Measurements from ENCODE around the gene FHL3.

The FHL3 gene

DNA sequence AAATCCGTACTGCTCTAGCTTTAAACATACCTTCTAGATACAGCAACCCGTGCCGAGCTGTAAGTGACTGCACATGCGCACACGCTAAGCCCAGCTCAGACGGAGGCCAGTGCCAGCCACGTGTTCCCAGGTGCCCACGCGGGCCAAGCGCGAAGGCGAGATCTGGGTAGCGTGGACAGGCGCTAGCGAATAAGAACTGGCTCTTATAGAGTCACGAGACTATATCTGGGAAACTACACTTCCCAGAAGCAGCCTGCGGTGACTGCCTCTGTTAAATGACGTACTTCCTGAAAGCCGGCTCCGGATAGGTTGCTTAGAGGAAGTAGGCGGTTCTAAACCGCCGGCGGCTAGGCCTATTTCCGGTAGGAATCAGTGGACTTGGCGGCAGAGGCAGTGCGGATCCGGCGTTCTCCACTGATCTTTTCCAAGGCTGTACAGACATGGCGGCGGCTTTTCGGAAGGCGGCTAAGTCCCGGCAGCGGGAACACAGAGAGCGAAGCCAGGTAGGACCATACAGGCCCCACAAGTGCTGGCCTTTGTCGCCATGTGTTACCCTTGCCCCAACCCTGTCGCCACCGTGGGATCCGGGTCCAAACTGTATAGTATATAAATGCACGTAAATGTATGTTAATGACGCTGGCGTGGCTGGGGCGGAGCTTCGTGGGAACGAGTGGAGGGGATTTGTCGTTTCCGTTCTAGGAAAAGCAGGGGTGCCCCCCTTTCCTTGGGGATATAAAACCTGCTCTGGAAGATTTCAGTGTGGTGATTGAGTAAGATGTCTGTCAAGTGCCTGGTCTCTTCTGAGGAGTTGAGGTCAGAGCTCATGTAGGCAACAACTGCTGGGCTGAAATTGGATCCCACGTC lies 7.3 kb upstream of the FHL3 start, which contains the start of gene UTP11:
Gene UTP11, plus strand, starts transcription at position 372 of the 864 bp plus-strand sequence. Its CDS starts 69 bp downstream, at position 441.
- DNase-seq = peak; percentile 97

DNA sequence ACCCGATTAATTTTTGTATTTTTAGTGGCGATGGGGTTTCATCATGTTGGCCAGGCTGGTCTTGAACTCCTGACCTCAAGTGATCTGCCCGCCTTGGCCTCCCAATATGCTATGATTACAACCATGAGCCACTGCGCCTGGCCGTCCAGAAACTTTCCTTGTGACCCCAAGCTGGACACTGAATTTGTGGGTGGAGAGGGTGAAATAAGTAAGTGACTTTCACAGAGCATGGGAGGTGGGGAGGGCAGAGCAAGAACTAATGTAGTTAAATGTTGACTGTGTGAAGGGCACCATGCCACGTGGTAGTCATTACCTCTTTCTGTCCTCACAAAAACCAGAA lies 4.5 kb upstream of the FHL3 start:
- no peak for DNase-seq

DNA sequence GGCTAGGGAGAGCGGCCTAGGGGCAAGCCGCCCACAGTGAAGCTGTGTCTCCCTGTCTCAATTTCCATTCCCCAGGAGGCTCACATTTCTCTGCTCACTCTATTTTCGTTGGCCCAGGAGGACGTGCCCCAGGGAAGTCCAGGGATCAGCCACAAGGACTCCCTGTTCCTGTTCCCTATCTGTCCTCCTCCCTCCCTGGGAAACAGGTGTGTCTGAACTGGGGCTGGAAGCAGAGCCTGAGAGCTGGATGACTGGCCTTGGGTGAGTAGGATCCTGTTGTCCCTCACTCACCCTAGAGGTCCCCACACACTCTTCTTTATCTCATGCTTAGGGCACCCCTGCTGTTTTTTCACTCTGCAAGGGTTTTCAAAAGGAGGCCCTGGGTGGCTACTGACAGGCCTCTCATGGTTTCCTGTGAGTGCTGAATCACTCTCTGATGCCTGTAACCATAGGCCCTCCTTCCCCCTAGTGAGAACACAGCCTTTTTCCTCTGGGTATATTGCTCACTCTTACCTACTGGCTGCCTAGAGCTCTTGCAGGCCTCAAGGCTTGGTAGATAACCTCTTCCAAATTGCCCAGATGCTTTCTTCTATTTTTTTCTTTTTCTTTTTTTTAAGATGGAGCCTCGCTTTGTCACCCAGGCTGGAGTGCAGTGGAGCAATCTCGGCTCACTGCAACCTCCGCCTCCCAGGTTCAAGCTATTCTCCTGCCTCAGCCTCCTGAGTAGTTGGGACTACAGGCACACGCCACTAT lies 4.0 kb upstream of the FHL3 start:
- DNase-seq = no peak

DNA sequence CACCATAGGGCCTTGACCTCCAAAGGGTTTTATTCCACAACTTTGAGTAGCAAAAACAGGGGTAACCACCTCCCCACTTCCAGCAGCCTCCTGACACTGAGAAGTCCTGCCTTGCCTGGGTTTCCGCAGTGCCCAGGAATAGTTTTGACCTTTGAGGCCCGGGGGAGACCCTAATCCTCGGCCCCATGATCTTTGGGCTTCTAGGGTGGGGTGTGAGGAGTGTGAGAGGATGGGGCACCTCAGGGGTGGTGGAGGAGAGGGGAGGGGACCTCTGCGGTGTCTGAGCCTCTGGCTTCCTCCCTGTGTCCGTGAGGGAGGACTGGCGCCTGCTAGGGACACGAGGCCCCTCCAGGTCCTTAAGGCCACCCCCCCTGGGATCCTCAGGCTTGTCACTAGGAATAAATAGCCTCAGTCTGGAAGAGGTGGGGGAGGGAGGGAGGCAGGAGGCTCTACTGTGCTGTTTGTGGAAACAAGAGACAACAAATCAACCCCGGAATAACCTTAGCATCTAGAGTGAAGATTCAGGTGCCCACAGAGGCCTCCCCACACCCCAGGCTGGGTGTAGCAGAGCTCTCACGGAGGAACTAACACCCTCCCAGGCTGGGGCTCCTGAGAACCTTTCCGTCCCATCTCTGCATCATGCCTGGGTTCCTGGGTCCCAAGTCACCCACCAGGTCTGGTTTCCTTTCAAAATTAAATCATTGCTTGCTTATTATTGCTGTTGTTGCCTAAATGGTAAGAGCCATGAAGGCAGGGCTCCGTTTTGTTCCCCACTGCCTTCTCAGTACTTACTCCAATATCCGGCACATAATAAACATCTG lies 904 bp upstream of the FHL3 start:
- no peak for DNase-seq

DNA sequence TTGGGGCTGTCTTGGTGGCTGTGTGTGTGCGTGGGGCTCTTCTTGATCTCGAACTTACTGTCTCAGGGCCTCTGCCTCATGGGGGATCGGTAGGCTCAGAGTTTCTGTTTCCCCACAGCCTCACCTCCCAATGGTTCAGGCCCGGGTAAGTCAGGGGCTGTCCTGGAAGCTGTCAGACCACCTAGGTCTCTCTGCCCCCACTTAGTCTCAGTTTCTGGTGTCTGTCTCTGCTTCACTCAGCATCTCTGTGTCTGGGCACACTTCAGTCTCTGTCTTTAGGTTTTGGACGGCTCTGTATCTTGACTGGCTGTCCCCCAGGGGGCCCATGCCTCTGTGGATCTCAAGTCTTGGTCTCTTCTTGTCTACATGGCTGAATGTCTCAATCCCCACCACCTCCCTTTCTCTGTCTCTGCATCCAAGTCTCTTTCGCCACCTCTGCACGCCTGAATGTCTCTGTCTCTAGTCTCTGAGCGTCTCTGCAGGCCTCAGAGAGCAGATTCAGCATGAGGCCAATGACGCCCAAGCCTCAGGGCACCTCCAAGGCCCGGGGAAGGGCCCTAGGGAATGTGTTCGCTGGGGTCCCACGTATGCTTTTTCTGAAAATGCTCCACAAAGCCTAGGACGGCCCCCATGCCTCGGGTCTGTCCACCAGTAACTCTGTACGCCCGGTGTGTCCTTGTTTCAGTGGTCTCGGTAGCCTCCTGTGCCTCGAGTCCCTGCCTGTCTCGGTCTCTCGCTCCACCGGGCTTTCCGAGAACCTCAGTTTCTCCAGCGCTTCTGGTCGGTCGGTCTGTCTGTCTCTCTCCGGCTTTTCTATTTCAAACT lies 818 bp downstream of the FHL3 start:
- DNase-seq = no peak

DNA sequence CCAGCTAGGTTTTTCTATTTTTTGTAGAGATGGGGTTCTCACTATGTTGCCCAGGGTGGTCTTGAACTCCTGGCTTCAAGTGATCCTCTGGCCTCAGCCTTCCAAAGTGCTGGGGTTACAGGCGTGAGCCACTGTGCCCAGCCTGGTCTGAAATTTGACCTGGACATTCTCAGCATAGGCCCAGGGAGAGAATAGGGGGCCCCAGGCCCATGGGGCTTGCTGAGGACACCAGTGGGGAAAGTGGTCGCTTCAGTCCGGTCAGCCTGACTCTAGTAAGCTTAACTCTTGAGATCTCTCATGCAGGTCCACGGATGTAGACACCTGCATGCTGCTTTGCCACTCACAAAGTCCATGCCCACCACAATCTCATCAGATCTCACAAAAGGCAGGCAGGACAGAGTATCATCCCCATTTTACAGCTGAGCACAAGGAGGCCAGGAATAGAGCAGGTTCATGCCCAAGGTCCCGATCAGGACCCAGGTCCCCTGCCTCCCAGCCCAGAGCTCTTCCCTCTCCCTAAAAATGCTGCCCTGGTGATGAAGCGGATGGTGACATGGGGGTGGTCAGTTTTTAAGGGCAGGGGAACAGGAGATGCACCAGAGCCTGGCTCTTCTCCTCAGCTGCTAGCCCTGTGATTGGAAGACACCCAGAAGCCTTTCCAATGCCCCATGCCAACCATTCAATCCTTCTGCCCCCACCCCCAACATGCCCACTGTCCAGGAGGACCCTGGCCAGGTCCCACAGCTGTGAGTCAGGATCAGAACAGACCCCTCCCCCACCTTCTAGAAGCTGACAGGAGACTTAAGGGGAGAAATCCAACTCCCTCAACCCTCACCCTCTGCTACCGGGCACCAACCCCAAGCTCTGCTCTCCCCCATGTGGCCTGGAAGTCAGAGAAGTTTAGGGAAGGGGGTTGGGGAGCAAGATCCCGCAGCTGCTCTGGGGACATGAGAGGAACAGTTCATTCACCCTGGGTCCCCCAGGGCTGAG lies 1.8 kb downstream of the FHL3 start:
- no peak for DNase-seq

DNA sequence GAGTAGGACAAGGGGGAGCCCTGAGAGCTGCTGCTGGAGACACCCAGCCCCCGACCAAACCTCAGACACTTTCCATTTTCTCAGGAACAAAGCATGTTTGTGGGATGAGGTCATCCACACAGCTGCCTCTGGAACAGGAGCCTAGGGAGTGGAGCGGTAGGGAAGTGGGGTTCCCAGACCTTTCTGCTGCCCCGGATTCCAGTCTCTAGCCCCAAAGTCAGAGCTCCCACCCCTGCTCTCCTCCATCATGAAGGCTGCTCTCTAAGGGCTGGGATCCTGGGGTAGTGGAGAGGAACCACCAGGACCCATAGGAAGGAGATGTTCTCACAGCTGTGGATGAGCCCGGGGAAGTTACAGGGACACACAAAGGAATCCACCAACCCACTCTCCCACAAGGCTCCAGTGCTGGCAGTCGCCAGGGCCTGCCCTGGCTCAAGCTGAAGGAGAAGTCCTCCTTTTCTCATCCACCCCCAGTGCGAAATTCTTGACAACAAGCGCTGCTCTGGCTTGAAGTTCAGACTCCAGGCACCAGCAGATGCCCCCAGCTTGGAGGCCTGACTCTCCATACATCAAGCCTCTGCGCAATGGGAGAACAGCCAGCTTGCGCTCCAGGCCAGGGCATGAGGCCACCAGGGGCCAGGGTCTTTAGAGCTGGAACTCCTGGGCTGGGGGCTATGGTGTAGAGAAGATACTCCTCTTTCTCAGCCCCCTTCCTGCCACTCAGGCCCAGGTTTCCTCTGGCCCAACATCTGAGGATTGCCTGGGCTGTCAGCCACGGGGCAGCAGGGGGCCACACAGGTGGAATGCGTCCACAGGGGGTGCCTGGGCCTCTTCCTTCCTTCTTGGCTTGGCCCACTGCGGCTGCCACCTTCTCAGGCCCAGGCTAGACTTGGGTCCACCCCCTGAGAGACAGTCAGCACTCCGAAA lies 4.5 kb downstream of the FHL3 start:
- DNase-seq = no peak

DNA sequence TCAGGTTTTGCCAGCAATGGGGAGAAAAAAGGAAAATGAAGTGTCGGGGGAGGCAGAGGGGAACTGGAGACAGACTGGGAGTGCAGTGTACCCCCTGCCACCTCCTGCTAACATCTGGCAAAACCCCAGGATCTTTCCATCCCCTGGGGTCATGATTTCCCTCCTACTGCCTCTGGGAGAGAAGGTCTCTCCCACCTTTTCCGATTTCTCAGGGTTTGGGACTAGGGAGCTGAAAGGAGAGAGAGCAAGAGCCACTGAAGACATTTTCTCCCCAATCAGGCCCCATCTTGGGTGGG lies 5.1 kb downstream of the FHL3 start:
- no peak for DNase-seq

DNA sequence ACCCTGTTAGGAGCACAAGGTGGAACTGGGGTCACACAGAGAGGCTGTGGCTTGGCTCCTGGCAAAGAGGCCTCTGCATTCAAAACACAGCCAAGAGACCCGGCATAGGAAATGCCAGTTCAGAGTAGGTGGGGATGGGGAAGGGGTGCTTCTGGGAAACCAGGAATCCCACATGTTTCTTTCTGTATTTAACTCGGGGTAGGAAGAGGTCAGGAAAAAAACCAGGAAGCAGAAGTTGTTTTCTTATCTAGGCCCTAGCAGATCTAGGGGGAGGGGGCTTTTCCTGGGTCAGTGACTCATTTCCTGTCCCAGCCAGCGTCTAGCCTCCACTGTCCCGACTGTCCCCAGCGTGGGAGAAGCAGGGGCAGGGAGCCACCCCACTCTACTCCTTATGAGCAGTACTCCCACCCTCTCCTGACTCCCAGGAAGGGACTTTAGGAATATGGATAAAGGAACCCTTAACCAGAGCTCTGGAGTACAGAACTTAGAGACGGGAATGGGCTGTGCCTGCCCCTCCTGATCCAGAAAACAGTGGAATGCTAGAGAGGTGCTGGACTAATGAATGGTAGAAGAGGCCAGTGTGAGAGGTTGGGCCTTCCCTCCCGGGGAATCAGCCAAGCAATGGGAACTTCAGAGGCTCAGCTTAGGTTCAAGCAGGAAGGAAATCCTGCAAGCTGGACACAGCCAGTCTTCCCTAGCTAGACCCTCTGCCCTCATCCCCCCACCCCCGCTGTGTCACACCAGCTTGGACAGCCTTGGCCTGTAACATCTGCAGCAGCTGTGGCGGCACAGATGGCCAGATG lies 5.7 kb downstream of the FHL3 start:
- DNase-seq = no peak

DNA sequence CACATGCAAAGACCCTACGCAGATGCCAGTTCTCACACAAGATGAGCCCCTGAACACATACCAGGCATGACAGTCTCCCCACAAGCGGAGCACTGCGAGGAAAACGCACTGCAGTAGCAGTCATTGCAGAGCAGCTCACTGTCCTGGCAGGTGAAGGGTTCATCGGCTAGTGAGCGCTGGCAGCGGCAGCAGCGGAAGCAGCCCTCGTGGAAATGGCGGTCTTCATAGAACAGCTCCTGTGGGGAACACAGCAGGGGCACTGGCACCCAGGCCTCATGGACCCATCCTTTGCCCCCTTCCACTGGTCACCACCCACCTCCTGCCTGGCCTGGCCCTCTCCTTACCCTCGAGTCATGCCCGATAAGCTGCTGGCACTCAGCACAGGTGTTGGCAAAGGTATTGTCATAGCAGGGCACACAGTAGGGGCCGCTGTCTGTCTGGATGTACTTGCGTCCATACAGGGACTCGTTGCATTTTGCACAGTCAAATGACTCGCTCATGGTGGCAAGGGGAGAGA lies 6.3 kb downstream of the FHL3 start:
- DNase-seq = no peak

DNA sequence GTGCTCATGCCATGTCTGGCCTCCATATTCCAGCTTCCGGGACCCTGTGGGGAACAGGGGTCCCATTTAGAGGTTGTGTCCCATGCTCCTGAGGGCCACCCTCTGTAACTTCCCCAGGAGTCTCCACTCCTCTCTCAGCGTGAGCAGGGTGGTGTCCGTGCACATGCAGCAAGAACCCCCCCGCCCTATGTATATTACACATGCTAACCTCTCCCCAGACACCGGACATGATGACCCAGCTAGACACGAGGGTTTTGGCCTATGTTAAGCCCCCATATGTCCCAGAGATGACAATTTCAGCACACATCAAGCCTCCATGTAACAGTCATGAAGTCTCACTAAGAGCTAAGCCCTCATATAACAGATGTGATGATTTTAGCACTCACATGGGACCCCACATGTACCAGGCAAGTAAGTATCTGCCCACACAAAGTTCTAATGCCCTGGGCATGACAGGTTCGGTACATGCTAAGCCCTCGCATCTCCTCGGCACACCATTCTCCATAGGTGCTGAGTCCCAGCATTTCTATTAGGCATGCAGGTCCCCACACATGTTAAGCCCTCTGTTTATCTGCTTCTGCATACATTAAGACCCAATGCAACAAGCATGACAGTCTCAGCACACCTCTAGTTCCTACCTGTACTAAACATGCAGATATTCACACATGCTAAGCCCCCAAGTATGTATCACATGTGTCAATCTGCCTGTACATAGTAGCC lies 7.1 kb downstream of the FHL3 start:
- DNase-seq = no peak

DNA sequence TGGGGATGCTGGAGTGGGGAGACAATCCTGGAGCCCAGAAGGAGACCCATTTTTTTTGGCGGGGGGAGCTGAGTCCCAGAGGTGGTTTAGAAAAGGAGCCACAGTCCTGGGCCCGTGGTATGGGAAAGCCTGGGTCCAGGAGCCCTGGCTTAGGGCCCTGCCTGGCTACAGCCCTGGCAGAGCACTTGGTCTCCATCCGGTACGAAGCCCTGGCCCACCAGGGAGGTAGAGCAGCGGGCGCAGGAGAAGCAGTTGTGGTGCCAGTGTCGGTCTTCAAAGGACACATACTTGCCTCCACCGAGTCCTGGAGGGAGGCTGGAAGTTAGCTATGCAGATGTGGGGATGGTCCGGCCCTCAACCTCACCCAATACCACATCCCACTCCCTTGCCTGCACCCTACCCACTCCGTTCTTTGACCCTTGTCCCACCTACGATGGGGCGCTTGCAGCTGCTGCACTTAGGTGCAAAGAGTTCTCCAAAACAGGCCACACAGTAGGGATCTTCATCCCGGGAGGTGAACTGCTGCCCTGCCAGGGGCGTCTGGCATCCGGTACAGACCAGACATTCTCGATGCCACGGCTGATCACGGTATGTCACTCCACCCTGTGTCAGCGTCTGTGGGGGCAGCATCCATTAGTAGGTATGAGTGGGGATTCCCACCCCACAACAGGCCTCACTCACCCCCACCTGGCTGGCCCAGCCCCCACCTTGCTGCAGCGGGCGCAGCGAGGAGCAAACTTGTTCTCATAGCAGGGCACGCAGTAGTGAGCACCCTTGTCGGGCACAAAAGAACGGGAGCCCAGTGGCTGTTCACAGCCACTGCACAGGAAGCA lies 7.8 kb downstream of the FHL3 start:
- no peak for DNase-seq

DNA sequence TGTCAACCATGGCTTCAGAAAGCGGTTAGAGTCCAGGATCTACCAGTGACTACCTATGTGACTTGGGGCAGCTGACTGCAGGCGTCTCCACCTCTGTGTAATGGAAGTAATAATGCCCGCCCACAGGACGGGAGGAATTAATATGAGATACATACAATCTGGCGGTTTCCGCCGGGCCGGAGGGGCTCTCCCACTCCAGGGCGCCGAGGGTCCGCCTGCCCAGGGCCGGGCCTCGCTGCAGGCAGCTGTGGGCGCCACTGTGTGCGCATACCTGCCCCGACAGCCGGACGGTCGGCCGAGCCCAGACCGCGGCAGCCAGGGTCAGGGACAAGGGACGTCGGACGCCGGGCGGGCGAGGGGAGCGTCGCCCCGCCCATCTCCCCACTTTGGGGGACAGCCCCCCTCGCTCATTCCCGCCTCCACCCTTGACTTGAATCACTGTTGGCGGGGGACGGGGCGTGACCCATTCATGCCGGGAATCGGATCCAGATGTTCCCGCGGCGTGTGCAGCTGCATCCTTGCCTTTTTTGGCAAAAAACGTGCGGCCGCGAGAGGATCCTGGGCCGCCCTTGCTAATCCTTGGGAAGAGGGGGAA lies 9.5 kb downstream of the FHL3 start:
- DNase-seq = no peak

DNA sequence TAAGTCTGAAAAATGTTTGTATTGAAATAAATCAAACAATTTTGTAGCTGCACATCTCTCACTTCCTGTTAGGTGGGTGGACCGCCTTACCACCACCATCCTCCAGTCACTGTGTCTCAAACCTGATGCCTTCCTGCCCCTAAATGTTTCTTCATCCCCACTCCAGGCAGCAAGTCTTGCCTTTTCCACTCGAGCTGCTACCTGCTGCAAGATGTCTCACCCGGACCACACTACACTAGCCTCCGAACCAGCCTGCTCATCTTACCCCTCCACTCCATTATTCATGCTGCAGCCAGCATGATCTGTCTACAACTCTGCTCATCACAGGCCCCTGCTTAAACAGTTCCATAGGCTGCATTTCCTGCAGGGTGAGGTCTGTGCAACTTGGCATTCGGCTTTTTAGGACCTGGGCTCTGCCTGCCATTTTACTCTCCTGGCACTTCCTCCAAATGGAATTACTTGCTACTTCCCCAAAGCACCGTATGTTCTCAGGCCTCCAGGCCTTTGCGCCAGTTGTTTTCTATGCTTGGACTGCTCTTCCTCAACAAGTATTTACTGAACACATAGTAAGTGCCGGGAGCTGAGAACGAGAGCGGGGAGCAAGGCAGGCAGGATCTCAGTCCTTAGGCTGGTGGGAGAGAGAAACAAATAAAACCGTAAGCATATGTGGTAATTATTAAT lies 10.3 kb downstream of the FHL3 start:
- no peak for DNase-seq

DNA sequence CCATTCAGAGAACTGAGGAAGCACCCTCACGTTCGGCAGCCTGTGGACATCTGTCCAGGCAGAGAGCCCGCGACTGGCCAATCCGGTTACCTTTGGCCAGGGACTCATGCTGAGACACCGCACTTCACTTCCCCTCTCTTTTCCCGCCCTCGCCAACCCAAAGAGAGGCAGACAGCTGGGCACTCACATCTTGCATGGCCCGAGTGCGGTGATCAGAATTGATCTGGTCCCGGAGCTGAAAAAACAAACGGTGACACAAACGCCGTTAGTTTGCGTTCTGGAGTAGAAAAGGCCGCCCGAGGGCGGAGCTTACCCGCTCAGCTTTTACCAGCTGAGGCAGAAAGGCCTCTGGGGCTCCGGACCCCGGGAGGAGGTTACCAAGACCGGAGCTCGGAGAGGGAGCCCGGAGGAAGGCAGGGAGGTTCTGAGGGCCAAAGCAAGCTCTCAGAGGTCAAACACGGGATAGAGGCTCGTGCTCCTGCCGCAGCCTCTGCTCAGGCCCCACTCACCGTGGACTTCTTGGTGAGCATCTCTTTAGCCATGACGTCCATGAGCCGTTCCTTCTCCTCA lies 15.9 kb downstream of the FHL3 start:
- no peak for DNase-seq

DNA sequence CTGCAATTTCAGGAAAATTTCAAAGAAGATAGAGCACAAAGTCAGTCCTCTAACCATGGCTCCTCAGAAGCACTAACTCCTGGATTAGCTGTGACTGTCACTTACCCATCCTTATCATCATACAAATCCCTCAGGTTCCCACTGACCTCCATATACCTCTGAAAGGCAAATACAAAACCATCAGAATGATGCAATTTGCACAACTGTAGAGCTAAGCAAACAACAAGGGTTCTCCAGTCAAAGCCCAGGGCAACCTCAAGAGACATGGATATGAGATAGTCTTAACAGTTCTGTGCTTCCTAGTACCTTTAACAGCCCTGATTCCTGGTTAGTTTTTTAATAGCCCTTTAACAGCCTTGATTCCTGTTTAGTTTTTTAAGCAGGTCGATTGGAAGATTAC lies 17.6 kb downstream of the FHL3 start:
- DNase-seq = no peak

Measured in NCI-H1694 (cell line).